Esophagus muscularis mucosa (tissue), 3 donors: ENCODE results near the gene HLA-DRB5.

ENCODE experiments used
- CTCF ChIP-seq, 3 experiments: fragments of 200-600 bp in 2 of 3; fragments of 450-650 bp in 1 of 3; sonication (generic) in 2 of 3; IDR thresholded peaks; one replicate each; pipeline ENCODE4 v1.5.1; 2017 to 2019; ENCODE audit warnings: antibody characterized with exemption in 3 of 3, mild to moderate bottlenecking in 2 of 3, moderate library complexity in 1 of 3
- POLR2A ChIP-seq: fragments of 450-650 bp; IDR thresholded peaks from one replicate; pipeline ENCODE4 v1.6.1; 2017; ENCODE audit warnings: antibody characterized with exemption, moderate library complexity, mild to moderate bottlenecking, low read depth

GRCh38 chr6:32558426-32559057 is 28.5 kb upstream of the HLA-DRB5 start:
- no peak for TF ChIP-seq CTCF (IDR thresholded peaks at IDR 0.05)
- TF ChIP-seq POLR2A: no peak
